NCI-H446 treated with DMSO at 0.1 percent for 48 hours (cell line): ENCODE data around the gene FAT2.

Experiments
- DNase-seq: peaks from one replicate; lab custom pipeline; 2025; lab: John Stamatoyannopoulos, UW

FAT2 gene, protein sequence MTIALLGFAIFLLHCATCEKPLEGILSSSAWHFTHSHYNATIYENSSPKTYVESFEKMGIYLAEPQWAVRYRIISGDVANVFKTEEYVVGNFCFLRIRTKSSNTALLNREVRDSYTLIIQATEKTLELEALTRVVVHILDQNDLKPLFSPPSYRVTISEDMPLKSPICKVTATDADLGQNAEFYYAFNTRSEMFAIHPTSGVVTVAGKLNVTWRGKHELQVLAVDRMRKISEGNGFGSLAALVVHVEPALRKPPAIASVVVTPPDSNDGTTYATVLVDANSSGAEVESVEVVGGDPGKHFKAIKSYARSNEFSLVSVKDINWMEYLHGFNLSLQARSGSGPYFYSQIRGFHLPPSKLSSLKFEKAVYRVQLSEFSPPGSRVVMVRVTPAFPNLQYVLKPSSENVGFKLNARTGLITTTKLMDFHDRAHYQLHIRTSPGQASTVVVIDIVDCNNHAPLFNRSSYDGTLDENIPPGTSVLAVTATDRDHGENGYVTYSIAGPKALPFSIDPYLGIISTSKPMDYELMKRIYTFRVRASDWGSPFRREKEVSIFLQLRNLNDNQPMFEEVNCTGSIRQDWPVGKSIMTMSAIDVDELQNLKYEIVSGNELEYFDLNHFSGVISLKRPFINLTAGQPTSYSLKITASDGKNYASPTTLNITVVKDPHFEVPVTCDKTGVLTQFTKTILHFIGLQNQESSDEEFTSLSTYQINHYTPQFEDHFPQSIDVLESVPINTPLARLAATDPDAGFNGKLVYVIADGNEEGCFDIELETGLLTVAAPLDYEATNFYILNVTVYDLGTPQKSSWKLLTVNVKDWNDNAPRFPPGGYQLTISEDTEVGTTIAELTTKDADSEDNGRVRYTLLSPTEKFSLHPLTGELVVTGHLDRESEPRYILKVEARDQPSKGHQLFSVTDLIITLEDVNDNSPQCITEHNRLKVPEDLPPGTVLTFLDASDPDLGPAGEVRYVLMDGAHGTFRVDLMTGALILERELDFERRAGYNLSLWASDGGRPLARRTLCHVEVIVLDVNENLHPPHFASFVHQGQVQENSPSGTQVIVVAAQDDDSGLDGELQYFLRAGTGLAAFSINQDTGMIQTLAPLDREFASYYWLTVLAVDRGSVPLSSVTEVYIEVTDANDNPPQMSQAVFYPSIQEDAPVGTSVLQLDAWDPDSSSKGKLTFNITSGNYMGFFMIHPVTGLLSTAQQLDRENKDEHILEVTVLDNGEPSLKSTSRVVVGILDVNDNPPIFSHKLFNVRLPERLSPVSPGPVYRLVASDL (N-terminal part only)

DNA sequence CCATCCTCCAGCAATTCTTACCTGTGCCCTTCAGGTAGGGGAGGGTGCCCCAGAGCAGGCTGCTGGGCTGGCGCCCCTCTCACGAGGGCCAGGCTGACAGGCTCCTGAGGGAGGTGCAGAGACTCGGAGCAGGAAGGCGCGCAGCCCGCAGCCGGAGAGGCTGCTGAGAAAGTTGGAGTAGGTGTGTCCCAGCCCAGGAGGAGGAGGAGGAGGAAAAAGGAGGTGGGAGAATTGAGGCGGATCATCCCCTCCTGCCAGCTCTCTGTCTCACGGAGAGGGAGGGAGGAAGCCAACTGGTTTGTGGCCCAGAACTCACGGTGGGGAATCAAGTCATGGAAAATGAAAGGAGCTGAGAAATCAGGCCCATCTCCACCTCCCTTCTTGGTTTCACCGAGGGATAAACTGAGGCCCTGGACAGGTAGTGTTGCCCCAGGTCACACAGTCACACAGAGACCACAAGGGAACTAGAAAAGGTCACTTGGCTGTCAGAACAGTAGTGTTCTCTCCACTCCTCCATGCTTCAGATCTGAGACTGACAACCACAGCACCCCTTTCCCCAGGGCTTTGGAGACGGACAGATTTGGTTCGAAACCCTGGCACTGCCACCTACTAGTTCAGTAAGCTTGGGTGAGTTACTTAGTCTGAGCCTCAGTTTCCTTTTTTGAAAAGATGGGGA is at the start of gene FAT2:
TSS of gene FAT2 (minus strand) at position 188 of the 676 bp plus-strand sequence. CDS start 22,400 bp downstream, outside the sequence.
- no peak for DNase-seq

DNA sequence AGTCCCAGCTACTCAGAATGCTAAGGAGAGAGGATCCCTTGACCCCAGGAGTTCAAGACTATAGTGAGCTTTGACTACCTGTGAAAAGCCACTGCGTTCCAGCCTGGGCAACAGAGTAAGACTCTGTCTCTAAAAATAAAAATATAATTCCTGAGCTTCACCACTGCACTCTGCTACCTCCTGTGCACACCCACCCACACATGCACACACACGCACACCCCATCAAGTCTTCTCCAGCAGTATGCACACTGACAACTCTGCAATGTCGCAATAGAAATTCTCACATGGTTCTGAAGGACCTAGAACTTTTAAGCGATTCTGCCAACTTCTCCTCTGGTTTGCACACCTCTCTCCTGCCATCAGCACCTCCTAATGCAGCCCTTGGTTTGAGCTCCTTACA is 47.5 kb upstream of the FAT2 start:
- DNase-seq: no peak

DNA sequence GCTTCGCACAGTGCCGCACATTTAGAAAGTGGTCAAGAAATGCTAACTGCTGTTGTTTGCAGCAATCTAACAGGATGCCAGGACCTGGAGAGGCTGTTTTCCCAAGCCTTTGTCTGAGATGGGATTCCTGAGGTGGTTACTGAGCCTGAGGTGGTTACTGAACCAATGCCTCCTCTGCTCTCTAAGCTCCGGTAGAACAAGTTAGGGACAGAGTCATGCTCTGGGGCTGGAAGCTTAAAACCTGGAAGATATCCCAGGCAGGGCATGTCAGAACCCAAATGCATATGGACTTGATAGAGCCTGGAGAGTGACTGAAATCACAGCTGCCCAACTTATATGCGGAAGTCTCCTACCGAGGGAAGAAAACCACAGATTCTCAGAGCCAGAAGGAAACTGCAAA is 46.5 kb upstream of the FAT2 start:
- DNase-seq: no peak

DNA sequence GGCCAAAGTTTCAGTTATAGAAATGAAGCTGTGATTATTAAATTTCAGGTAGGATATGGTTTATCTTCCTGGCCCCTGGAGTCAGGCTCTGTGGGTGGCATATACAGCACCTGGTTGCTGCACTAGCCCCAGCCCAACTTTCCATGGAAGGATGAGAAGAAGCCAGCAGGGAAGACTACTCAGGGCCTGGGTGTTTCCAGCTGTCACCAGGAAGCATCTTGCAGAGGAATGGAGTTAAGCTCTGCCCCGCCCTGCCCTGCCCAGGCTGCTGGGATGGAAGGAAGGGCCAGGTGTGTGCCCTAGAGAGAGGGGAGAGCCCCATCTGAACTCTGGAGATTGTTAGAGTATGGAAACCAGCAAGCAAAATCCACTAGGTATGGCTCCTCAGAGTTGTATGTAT is 42.8 kb upstream of the FAT2 start:
- DNase-seq: no peak

DNA sequence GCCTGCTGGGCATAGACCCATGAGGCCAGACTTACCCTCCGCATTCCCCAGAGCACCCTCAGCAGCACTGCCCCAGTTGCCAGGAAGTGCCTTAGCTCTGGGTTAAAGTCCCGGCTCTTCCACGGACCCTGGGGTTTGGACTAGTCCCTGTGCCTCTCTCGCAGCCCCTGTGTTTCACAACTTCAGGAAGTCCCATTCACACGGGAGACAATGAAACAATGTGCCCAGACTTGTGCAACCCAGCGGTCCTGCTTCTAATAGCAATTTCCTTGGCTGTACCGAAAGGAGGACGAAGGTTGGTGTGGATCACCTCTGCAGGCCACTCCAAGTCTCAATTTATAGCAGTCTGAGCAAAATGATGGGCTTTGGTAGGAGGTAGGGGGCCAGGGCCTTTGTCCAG is 41.8 kb upstream of the FAT2 start:
- DNase-seq: no peak

DNA sequence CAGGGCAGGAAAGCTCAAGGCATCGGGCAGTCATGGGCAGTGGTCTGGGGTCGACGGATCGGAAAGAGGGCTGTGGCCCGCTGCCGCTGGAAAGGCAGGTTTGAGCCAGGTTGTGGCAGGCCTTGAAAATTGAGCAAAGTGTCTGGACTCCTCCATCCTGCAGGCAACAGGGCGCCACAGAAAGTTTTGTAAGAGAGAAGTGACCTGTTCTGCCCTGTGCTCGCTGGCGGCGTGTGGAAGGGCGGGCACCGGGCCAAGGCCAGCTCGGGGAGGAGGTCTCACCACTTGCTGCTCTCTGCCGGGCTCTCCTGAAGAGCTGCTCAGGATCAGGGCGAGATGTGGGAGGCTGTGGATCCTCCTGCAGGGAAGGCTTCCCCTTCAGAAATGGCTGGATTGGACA is 41.4 kb upstream of the FAT2 start:
- no peak for DNase-seq

DNA sequence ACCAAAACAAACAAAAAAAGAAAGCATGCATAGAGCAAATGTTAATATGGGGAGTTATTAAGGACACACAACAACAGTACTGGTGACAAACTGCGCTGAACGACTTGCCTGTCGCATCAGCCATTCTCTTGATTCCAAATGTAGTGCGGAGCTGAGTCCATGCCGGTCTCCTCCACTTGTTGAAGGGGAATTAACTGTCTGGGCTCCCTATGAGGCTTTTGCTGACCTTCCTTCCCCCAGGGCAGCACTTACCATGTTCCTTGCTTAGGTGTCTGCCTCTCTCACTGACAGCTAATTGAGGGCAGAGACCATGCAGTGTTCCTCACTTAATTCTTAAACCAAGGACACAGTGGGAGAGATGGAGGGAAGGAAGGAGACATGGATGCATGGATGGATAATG is 40.8 kb upstream of the FAT2 start:
- DNase-seq: no peak

DNA sequence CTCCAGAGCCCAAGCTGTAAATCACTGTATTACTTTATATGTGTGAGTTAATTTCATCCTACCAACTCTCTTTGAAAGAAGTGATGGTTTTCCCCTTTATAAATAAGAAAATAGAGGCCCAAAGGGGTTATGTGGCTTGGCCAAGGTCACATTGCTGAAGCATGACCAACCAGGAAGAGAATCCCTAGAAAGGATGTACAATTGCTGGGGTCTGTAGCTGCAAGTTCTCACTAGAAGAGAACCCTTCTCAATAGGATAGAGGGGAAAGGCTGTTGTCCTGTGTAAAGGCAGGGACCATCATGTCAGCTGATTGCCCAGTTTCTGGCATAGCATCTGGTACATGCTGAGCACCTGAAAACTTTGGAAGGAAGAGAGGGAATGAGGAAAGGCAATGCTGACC is 39.0 kb upstream of the FAT2 start:
- no peak for DNase-seq

DNA sequence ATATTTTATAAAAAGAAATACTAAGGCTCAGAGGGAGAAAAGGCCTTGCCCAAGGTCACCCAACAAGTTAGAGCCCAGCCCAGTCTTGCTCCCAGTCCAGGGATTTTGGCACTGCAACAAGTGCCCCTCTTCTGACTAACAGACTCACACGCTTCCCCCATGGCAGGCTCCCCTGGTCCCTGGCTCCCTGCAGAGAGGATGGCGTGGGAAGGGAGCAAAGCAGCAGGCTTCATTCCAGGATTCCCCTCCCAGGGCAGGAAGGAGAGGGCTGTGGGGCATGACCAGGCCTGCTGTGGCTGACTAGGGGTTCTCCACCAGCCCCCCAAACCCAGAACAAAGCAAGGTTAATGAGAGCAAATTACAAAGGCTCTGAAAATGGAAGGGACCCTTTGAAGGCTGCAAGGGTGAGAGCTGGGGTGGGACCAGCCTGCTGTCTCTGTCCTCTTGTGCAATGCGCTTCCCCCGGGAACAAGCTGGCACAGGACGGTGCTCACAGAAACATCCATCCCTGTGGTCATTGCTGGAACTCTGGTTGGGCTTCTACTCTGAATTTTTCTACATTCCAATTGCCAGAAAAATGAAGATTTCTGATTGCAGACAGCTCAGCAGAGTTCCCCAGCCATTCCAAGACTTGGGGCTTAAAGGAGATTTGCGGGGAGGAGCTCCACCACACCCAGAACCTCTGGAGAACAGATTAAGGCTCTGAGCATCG is 37.1 kb upstream of the FAT2 start:
- no peak for DNase-seq

DNA sequence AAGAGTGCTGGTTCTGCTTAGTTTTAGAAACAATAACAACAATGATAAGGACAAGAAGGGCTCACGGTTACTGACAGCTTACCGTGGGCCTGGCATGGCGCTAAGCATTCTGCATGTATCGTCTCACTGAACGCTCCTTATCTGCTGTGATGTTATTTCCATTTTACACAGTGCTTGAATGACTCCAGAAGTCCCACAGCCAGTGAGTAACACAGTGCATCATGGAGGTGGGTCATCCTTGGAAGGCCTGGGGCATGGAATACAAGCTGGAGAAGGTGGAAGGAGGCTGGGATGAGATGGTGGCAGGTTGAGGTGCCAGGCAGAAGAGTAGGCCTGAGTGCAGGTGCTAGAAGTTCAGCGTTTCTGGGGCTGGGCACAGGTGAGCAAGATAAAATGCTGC is 36.5 kb upstream of the FAT2 start:
- no peak for DNase-seq

DNA sequence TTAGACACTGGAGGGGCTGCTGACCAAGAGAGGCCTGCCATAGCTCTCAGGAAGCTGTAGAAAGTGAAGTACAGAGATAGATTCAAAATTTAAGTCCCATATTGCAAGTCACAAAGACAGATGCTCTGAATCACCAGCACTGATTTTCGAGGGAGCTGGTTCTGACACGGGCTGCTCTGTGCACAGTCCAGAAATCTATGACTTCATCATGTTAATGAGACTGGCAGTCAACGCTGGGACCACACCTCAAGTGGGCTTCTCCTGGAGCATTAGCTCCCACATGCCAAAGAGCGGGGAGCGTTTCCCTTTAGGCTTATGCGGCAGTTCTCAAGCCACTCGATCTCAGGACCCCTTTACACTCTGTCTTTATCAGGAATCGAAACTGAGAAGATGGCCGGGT is 34.2 kb upstream of the FAT2 start:
- no peak for DNase-seq

DNA sequence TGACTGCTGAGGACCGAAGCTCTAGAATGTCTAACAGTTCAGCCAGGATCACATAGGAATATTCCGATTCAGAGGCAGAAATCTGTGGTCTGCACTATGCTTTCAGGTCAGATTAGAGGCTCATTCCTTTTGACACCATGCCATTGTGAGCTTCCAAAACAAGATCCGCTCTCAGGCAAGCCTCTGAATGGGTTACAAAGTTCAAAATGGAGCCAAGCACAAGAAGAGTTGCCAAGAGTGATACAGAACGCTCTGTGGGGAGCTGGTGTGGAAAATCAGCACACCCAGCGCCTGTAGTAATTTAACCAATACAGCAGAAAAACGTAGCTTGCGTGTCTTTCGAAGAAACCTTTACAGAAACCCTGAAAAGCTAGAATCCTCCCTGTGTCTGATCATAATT is 33.3 kb upstream of the FAT2 start:
- peak; percentile 15 for DNase-seq

DNA sequence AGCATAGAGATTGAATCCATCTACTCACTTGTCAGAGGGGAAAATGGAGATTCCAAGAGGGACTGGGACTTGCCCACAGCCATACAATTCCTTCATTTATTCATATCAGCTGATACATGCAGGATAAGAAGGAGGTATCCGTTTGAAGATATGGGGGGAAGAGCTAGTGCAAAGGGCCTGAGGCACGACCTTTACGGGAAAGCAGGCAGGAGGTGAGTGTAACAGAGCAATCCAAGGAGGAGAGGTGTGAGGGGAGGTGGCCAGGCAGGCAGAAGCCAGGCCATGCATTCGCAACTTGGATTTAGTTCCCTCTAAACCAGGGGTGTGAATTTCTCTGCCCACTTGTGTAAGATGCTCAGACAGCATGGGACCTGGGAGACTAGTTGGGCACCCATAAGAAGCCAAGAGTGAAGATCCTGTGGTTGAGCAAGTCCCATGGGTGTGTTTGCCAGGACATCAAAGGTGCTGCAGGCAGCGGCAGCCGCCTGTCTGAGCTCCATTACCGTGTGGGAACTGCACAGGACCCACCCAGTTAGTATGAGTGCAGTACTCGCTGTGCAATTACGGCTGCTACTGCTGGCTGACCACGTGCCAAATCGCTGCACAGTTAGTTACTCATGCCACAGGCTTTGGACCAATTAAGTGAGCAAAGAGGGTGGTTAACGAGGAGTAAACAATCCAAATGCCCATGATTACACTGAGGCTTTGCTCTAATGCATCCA is 31.4 kb upstream of the FAT2 start:
- no peak for DNase-seq

DNA sequence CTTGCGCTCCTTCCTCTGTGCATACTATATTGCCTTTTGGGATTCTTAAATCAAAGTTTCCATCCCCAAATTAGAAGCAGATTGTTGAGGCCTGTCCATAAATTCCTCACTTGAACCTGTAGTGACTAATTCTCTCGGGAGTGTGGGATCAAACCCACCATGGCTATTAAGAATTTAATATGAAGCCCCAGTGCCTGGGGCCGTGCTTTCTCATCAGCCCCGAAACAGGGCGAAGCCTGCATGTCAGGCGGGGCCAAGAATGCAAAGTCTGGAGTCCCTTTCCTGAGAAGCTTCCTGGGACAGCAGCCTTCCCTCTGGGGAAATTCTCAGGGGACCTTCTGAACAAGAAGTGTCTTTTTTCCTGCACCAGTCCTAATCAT is 29.3 kb upstream of the FAT2 start:
- no peak for DNase-seq

DNA sequence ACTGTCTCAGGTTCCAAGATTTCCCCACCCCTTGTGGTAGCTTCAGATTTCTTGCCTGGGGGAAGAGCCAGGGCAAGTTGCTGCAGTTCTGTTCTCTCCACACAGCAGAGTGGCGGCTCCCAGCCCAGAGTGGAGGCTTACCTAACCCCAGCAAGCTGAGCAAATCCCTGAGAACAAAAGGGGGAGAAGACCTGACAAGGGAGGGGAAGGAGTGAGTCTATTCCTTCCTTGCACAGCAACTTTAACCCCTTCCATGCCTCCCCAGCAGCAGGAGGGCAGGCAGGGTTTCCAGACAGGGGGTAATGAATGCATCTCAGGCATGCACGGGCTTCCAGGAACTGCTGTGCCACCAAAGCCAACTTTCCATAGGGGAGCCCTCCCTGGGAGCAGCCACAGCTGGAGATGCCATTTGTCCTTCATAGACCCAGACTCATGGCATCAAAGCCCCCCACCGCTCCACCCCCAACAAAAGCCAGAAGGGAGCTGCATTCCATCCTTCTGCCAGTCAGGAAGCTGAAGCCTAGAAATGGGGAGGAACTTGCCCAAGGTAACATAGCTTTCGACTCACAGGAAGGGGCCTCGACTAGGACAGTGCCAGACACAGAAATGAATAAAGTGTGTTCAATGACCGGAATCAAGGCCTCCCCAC is 28.8 kb upstream of the FAT2 start:
- no peak for DNase-seq

DNA sequence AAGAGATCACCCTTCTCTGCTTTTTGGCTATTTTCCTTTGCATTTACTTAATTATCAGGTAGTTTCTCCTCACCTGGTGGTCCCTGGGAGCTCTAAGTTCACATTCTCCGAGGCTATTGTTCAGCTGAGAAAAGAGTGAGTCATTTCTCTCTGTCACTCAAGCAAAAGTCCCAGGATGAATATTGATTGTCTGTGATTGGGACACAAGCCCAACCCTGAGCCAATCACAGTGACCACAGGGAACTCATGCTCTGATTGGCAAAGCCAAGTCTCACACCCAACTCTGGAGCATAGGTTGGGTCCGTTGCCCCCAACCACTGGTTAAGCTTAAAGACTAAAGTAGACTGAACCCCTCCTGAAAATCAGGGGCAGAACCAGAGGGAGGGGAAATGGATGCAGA is 27.8 kb upstream of the FAT2 start:
- DNase-seq: no peak

DNA sequence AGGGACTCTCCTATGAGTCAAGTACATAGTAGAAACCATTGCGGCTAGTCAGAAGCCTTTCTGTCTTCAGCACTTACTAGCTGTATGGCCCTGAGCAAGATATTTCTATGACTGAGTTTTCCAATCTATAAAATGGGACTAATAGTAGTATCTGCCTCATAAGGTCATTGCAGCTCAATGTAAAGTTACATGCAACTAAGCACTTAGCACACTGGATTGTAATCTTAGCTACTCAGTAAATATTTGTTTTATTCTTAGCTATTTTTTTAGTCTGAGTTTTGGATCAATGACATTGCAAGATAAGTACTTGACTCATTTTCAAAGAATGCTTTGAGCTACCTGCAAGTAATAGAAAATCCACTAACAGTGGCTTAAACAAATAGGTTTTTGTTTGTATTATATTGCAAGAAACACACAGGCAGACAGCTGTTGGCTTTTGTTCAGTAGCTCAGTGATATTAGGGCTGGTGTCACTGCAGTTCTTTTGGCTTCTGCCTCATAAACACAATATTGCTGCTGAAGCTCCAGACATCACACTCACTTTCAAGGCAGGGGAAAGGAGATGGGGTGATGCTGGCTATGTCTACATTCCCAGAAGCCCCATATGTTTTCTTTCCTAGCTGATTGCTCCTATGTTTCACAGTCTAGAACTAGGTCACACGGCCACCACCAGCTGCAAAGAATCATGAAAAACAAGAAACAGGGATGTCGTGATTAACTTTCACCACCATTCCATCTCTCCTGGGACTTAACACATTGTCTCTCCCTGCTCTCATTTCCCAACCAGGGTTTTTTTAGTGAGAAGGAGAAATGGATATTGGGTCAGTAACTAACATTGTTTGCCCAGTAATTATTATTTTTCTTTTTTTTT is 26.9 kb upstream of the FAT2 start:
- no peak for DNase-seq

DNA sequence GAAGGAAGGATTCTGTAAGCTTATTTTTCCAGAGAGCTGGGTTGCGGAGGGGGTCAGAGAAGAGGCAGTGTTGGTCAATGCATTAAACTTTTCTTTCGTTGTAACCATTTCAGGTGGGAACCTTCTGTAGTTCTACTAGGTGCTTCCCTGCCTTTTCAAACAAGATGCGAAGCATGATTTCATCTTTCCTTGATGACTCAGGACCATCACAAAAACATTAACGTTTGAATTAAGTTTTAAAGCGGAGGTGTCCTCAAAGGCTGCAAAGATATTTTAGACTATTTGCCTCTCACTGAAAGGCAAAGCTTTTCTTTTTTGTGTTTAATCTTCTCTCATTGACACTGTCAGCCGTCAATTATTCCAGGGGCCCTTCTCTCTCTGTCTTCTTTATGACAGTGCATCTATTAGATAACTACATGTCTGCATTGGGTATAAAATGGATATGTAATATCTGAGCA is 26.3 kb upstream of the FAT2 start:
- no peak for DNase-seq

DNA sequence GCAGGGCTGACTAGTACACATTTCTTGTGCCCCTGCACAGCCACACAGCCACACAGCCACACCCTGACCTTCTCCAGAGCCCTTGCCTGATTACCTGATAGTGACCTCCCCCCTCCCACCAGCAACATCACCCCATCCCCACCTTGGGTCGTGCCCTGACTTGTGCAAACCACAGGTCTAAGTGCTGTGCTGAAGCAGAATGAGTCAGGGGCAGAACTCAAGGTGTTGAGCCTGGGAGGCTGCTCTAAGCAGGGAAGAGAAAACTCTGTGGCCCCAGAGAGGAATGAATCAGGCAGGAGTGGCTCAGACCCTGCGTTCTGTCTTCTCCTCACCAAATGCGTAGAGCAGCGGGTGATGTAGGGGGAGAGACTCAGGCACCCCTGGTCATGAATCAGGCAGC is 24.3 kb upstream of the FAT2 start:
- DNase-seq: no peak
